ENCODE results near the gene FMN1. TPM values are rescaled to one million over a fixed set of nuclear protein-coding genes. Genes with fewer than 3 reads are reported as not detected.

FMN1 gene
- total RNA-seq, 1 donor from 2014 or later, result 4.3 TPM

DNA sequence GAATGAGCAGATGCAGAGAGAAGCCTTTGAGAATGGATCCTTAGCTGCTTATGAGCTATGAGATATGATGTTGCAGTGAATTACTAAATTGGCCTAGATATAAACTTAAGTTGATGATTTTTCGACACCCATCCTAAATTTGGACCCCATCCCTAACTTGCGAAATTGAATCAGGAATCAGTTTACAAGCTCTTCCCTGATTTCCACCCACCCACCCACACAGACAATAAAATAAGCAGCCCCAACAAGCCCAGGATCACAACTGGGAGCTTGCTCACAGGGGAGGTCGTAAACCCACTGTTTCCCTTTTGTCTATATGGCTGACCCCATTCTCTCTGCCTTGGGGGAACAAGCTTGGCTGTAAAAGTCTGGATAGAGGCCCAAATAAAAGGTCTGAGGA lies 419.4 kb downstream of the FMN1 start:
- no peak overlapping the region for H3K4me3 ChIP-seq (ENCODE audit: low read depth, low read length)
- DNase-seq (ENCODE audit: low read depth), result no peak

GRCh38 chr15:32774022-32774421 lies 420.5 kb downstream of the FMN1 start:
- H3K4me3 ChIP-seq (ENCODE audit: low read depth, low read length), result no peak overlapping the region
- TF ChIP-seq CTCF (conservative IDR thresholded peaks at IDR 0.05; ENCODE audit: low read depth, low read length), result no peak
- no peak for DNase-seq (ENCODE audit: low read depth)

More for the DNA sequence above, 419.4 kb downstream of the FMN1 start:
- TF ChIP-seq CTCF (conservative IDR thresholded peaks at IDR 0.05; ENCODE audit: low read depth, low read length), result no peak

GRCh38 chr15:32767236-32767635 lies 427.3 kb downstream of the FMN1 start:
- H3K4me3 ChIP-seq (ENCODE audit: low read depth, low read length), result no peak overlapping the region
- no peak for DNase-seq (ENCODE audit: low read depth)
- TF ChIP-seq CTCF (conservative IDR thresholded peaks at IDR 0.05; ENCODE audit: low read depth, low read length), result no peak

DNA sequence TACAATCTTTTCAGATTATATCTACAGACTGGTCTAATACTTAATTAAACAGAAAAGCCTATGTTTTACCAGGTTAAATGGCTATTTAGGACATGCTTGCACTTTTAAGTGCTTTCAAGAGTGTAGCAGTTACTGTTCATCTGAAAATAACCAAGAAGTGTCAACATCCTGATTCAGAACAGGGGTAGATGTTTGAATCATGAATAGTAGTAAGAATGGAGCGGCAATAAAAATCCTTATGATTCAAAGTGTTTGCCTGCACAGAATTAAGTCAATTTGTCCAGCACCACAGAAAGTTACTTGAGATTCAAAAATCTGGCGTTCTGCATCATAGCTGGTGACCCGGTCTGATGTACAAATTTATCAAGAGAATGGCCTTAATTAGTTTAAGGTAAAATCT lies 428.4 kb downstream of the FMN1 start:
- TF ChIP-seq CTCF (conservative IDR thresholded peaks at IDR 0.05; ENCODE audit: low read depth, low read length), result no peak
- DNase-seq (ENCODE audit: low read depth), result no peak
- no peak overlapping the region for H3K4me3 ChIP-seq (ENCODE audit: low read depth, low read length)

GRCh38 chr15:32765236-32765635 lies 429.3 kb downstream of the FMN1 start:
- DNase-seq (ENCODE audit: low read depth), result no peak
- TF ChIP-seq CTCF (conservative IDR thresholded peaks at IDR 0.05; ENCODE audit: low read depth, low read length), result no peak
- no peak overlapping the region for H3K4me3 ChIP-seq (ENCODE audit: low read depth, low read length)

GRCh38 chr15:32763295-32763694 lies 431.2 kb downstream of the FMN1 start:
- no peak for TF ChIP-seq CTCF (conservative IDR thresholded peaks at IDR 0.05; ENCODE audit: low read depth, low read length)
- no peak for DNase-seq (ENCODE audit: low read depth)
- no peak overlapping the region for H3K4me3 ChIP-seq (ENCODE audit: low read depth, low read length)

GRCh38 chr15:32757426-32757825 lies 437.1 kb downstream of the FMN1 start:
- H3K4me3 ChIP-seq (ENCODE audit: low read depth, low read length), result no peak overlapping the region
- no peak for DNase-seq (ENCODE audit: low read depth)
- no peak for TF ChIP-seq CTCF (conservative IDR thresholded peaks at IDR 0.05; ENCODE audit: low read depth, low read length)
